ENCODE results near the gene KCNJ2. TPM values are rescaled to one million over a fixed set of nuclear protein-coding genes. Genes with fewer than 3 reads are reported as not detected.

The KCNJ2 gene
- total RNA-seq, 1 experiment from 2014 or later, result not detected

GRCh38 chr17:70215656-70216055, 46.3 kb downstream of the KCNJ2 start:
- TF ChIP-seq CTCF (IDR thresholded peaks at IDR 0.05 in 2 of 3, conservative IDR thresholded peaks at IDR 0.05 in 1 of 3; ENCODE audit: borderline replicate concordance in 1 of 3, insufficient read depth in 1 of 3, low read depth in 2 of 3, low read length in 2 of 3) (no peak), CEBPB (IDR thresholded peaks at IDR 0.05; ENCODE audit: low read depth) (no peak), POLR2AphosphoS5 (IDR thresholded peaks at IDR 0.05; ENCODE audit: low read depth, low read length) (no peak), SRF (IDR thresholded peaks at IDR 0.05; ENCODE audit: low read depth) (no peak), TCF7L2 (IDR thresholded peaks at IDR 0.05; ENCODE audit: borderline replicate concordance, extremely low read depth, insufficient read depth, insufficient read length) (no peak), ATF3 (IDR thresholded peaks at IDR 0.05) (no peak), CBX3 (IDR thresholded peaks at IDR 0.05; ENCODE audit: low read depth) (no peak), ZBTB33 (IDR thresholded peaks at IDR 0.05; ENCODE audit: extremely low read depth, insufficient replicate concordance, low read length) (no peak), SIN3A (IDR thresholded peaks at IDR 0.05; ENCODE audit: low read depth) (no peak), SP1 (IDR thresholded peaks at IDR 0.05; ENCODE audit: low read depth) (no peak), ELF1 (IDR thresholded peaks at IDR 0.05; ENCODE audit: borderline replicate concordance, low read depth) (no peak), EZH2phosphoT487 (IDR thresholded peaks at IDR 0.05; ENCODE audit: borderline replicate concordance) (no peak), EGR1 (IDR thresholded peaks at IDR 0.05; ENCODE audit: low read depth) (no peak), POLR2A (IDR thresholded peaks at IDR 0.05; ENCODE audit: borderline replicate concordance, extremely low read depth, insufficient read depth, insufficient read length) (no peak), JUND (IDR thresholded peaks at IDR 0.05) (no peak), ZNF274 (IDR thresholded peaks at IDR 0.05; ENCODE audit: low read depth, low read length) (no peak), FOSL1 (IDR thresholded peaks at IDR 0.05; ENCODE audit: low read depth) (no peak), REST (IDR thresholded peaks at IDR 0.05; ENCODE audit: low read depth) (no peak), YY1 (IDR thresholded peaks at IDR 0.05; ENCODE audit: extremely low read depth, insufficient replicate concordance, low read depth, low read length) (no peak)
- Histone ChIP-seq H3K9ac (ENCODE audit: low read length) (no peak overlapping the region), H3K36me3 (ENCODE audit: control insufficient read depth in 1 of 2, insufficient read depth in 2 of 2, low read length in 2 of 2) (no peaks in the 10 kb centered on the region), H3K9me3 (ENCODE audit: control insufficient read depth in 1 of 2, insufficient read depth in 1 of 2, low read depth in 1 of 2, low read length in 2 of 2) (peaks cover 9 to 19% of the 10 kb centered on the region in 2 experiments; a peak in 3 of 4 replicates), H2AFZ (ENCODE audit: low read depth, low read length, poor library complexity, severe bottlenecking) (no peak overlapping the region), H3K9me2 (ENCODE audit: insufficient read depth) (no peaks in the 10 kb centered on the region), H3K27me3 (ENCODE audit: insufficient read depth, low read length) (no peaks in the 10 kb centered on the region), H3K79me2 (ENCODE audit: insufficient read depth, low read length) (no peaks in the 10 kb centered on the region), H3K4me3 (replicated peaks in 1 of 2; ENCODE audit: low read depth in 1 of 2, low read length in 2 of 2) (no peak overlapping the region), H3K27ac (ENCODE audit: low read depth, low read length) (no peak overlapping the region), H3K4me1 (ENCODE audit: control insufficient read depth in 1 of 2, insufficient read depth in 2 of 2, low read length in 2 of 2) (no peaks in the 10 kb centered on the region), H3K4me2 (ENCODE audit: low read length) (no peak overlapping the region), H4K20me1 (ENCODE audit: insufficient read depth) (no peaks in the 10 kb centered on the region)
- ChIA-PET POLR2A (no interaction called here), RAD21 (ENCODE audit: low non-redundant PET in 1 of 2, low total read pairs in 2 of 2, uncharacterized antibody in 2 of 2, unreplicated experiment in 2 of 2) (no interaction called here), CTCF (no interaction called here)
- BruUV-seq (replicated peaks), result no TSS peak
- intact Hi-C loops (cut with micrococcal nuclease), result no loop called here
- no peak for ATAC-seq
- DNase-seq (ENCODE audit: low read depth, low spot score), result no peak

Measured in HCT116 (cell line).